Measurements from ENCODE around the gene DIDO1.

The DIDO1 gene

GRCh38 chr20:62926229-62927127 is at the start of gene DIDO1:
DIDO1 (minus strand) TSS chr20:62926505.
- DNase-seq = peak; percentile 76 to 89 (median 81)

- DNase-seq = no peak
These were observed 49.0 kb upstream of the DIDO1 start for GRCh38 chr20:62975251-62975760.

- no peak for DNase-seq
These were observed 46.8 kb upstream of the DIDO1 start for GRCh38 chr20:62972845-62973745.

GRCh38 chr20:62971950-62972844 is 45.9 kb upstream of the DIDO1 start:
- DNase-seq = peak; percentile 60 to 79 (median 64)

GRCh38 chr20:62971211-62971949 is 45.1 kb upstream of the DIDO1 start:
- DNase-seq = no peak

- no peak for DNase-seq
These were observed 44.3 kb upstream of the DIDO1 start for GRCh38 chr20:62970307-62971210.

GRCh38 chr20:62969939-62970306 is 43.6 kb upstream of the DIDO1 start:
- no peak for DNase-seq

GRCh38 chr20:62969179-62969760 is 43.0 kb upstream of the DIDO1 start:
- DNase-seq = no peak

GRCh38 chr20:62968378-62969178 is 42.3 kb upstream of the DIDO1 start:
- DNase-seq = no peak

GRCh38 chr20:62967628-62968351 is 41.5 kb upstream of the DIDO1 start:
- DNase-seq = no peak

- DNase-seq = no peak
These were observed 40.8 kb upstream of the DIDO1 start for GRCh38 chr20:62967149-62967501.

GRCh38 chr20:62966212-62967148 is 40.2 kb upstream of the DIDO1 start:
- no peak for DNase-seq

- DNase-seq = no peak
These were observed 39.1 kb upstream of the DIDO1 start for GRCh38 chr20:62965363-62965771.

- no peak for DNase-seq
These were observed 38.4 kb upstream of the DIDO1 start for GRCh38 chr20:62964700-62965099.

GRCh38 chr20:62963614-62964397 is 37.5 kb upstream of the DIDO1 start:
- DNase-seq = no peak

GRCh38 chr20:62962891-62963613 is 36.7 kb upstream of the DIDO1 start:
- DNase-seq = no peak
